ENCODE measurements around the gene TBC1D4.
"Not testable (repeated sequence)": the region's sequence is repeated elsewhere in the genome, so short reads cannot be mapped to it uniquely, and the experiment has no call there.

TBC1D4 gene

GRCh38 chr13:75285310-75285709, 196.7 kb downstream of the TBC1D4 start:
- DNase-seq: no peak

- no peak for DNase-seq
Measured at GRCh38 chr13:75279834-75280369, 202.1 kb downstream of the TBC1D4 start.

- not testable (repeated sequence) for DNase-seq
Measured at GRCh38 chr13:75273695-75274094, 208.3 kb downstream of the TBC1D4 start.

- DNase-seq: no peak
Measured at GRCh38 chr13:75271846-75272245, 210.1 kb downstream of the TBC1D4 start.

GRCh38 chr13:75268481-75268880, 213.5 kb downstream of the TBC1D4 start:
- not testable (repeated sequence) for DNase-seq

- DNase-seq: no peak
Measured at GRCh38 chr13:75264611-75265010, 217.4 kb downstream of the TBC1D4 start.

GRCh38 chr13:75263741-75264407, 218.1 kb downstream of the TBC1D4 start:
- no peak for DNase-seq

- peak in 1 of 51 donors; percentile 6 for DNase-seq
Measured at GRCh38 chr13:75258159-75258782, 223.7 kb downstream of the TBC1D4 start.

- DNase-seq: no peak
Measured at GRCh38 chr13:75256922-75257321, 225.0 kb downstream of the TBC1D4 start.

GRCh38 chr13:75255653-75256052, 226.3 kb downstream of the TBC1D4 start:
- no peak for DNase-seq

GRCh38 chr13:75255147-75255546, 226.8 kb downstream of the TBC1D4 start:
- DNase-seq: no peak

GRCh38 chr13:75251188-75251587, 230.8 kb downstream of the TBC1D4 start:
- no peak for DNase-seq

GRCh38 chr13:75250526-75251178, 231.3 kb downstream of the TBC1D4 start:
- no peak for DNase-seq

GRCh38 chr13:75245578-75245977, 236.4 kb downstream of the TBC1D4 start:
- DNase-seq: not testable (repeated sequence)

- not testable (repeated sequence) for DNase-seq
Measured at GRCh38 chr13:75240240-75240639, 241.7 kb downstream of the TBC1D4 start.

GRCh38 chr13:75236774-75237173, 245.2 kb downstream of the TBC1D4 start:
- DNase-seq: no peak

Data from hypothalamus (tissue), 51 donors.